NCI-H2081 treated with DMSO at 0.1 percent for 48 hours (cell line): ENCODE results near the gene SDR9C7.
"Not testable (repeated sequence)": the region's sequence is repeated elsewhere in the genome, so short reads cannot be mapped to it uniquely, and the experiment has no call there.

Experiments
- DNase-seq: peaks from one replicate; lab custom pipeline; 2025; lab: John Stamatoyannopoulos, UW

The SDR9C7 gene

DNA sequence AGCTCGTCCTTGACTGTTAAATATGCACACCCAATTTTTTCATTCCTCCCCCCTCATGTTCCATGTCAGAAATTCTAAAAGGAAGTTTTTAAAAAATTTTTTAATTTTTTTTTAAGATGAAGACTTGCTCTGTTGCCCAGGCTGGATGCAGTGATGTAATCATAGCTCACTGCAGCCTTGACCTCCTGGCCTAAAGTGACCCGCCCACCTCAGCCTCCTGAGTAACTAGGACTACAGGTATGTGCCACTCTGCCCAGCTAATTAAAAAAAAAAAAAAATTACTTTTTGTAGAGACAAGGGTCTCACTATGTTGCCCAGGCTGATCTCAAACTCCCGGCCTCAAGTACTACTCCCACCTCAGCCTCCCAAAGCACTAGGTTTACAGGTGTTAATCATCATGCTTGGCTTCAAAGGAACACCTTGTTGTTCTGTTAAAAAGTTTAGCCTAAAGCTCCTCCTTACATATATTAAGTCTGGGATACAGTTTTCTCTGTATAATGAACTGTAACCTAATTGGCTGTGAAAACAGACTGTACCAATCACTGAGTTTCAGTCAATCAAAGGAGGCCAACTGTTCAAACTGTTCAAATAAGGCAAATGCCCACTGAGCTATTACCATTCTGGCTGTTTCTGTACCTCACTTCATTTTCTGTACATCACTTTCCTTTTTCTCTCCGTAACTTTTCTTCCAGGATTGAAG, 17.8 kb downstream of the SDR9C7 start:
- no peak for DNase-seq

DNA sequence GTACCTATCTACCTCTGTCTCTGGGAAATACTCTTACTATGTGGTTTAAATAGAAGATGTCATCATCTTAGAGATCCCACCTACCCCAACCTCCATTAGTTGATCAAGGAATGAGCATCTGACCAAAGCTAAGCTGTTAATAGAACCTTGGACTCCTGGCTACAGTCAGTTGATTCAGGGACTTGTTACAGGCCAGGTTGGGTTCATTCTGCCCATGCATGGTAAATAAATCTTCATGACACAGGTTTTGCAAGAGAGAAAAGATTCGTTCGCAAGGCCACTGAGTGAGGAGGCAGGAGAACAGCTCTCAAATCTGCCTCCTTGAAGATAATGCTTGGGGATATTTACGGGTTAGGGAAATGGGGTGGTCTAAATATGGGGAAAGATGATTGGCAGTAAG, 19.5 kb downstream of the SDR9C7 start:
- no peak for DNase-seq

- no peak for DNase-seq
Measured at GRCh38 chr12:56914256-56914655, 20.0 kb downstream of the SDR9C7 start.

- not testable (repeated sequence) for DNase-seq
Measured at GRCh38 chr12:56909403-56909802, 24.8 kb downstream of the SDR9C7 start.

- DNase-seq: no peak
Measured at GRCh38 chr12:56908136-56908535, 26.1 kb downstream of the SDR9C7 start.

DNA sequence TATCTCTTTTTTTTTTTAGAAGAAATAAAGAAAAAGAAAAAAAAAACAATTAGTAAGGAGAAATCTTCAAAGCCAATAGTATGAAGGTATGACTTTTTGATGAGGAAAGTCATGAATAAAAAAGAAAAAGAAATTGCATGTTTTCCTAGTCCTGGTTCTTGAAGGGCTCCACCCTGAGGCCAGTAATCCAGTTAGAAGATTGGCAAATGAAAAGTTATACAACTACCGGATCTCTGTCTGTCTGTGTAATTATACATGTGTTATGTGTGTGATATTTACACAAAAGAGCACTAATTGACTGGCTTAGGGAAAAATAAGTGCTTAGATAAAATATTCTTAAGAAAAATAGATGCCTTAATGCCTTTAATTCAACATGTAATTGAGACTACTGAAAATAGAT, 28.4 kb downstream of the SDR9C7 start:
- DNase-seq: no peak

GRCh38 chr12:56903374-56903773, 30.8 kb downstream of the SDR9C7 start:
- DNase-seq: no peak

DNA sequence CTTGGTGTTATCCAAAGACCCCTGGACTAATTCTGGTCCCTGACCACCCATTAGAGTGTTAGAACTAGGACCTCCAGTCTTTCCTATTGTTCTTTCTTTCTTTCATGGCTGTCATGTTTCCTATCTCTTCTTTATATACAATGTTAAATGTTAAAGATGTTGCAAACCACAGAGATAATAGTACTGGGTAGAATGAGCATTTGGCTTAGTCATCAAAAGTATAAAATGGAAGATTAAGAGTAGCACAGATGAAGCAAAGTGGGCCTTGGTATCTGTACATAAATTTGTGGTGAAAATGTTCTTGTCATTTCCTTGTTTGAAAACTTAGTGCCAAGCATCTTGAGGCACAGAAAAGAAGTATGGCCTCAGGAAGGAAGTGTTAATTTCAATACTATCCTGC, 32.9 kb downstream of the SDR9C7 start:
- not testable (repeated sequence) for DNase-seq

- no peak for DNase-seq
Measured at GRCh38 chr12:56900583-56900982, 33.6 kb downstream of the SDR9C7 start.

DNA sequence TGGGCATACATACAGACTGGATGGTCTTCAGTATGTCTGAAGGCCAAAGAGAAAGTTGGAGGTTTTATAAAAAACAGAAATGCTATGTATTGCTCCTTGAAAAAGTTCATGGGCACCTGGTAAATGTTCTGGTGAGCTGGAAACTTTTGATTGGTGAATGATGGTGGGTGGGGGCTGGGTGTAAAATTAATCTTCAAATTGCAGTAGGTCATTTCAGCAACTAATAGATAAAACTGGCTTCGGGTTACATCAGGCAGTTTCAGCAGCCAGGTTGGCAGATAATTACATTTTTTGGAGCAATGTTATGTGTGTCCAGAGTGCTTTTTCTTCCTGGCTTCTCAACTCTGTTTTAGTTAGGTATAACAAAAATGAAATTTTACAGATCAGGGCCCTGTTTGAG, 35.3 kb downstream of the SDR9C7 start:
- no peak for DNase-seq

DNA sequence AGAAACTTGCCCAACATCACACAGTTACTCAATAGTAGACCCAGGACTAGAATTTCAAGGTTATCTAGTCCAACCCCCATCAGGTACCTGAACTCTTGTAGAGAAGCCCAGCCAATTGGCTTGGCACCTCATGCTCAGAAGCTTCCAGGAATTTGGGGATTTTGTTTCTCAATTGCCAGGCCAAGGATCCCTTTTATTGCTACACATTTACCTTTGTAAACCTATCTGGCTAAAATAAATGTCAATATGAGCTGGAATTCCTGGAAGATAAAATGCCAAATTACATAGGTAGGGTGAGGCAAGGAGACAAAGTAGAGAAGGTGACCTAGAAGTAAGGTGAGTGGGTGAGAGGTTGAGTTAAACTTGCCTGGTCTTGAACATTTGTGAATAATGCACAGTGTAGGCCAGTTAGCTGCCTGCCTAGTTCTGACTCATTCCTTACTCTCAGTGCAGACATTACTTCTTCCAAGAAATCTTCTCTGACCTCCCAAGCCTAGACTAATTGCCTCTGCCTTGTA, 36.3 kb downstream of the SDR9C7 start:
- no peak for DNase-seq

GRCh38 chr12:56896082-56896481, 38.1 kb downstream of the SDR9C7 start:
- DNase-seq: no peak

- no peak for DNase-seq
Measured at GRCh38 chr12:56894698-56895368, 39.4 kb downstream of the SDR9C7 start.

DNA sequence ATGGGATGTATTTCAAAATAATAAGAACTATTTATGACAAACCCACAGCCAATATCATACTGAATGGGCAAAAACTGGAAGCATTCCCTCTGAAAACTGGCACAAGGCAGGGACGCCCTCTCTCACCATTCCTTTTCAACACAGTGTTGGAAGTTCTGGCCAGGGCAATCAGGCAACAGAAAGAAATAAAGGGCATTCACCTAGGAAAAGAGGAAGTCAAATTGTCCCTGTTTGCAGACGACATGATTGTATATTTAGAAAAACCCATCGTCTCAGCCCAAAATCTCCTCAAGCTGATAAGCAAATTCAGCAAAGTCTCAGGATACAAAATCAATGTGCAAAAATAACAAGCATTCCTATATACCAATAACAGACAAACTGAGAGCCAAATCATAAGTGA, 42.3 kb downstream of the SDR9C7 start:
- DNase-seq: not testable (repeated sequence)

GRCh38 chr12:56886319-56886718, 47.9 kb downstream of the SDR9C7 start:
- no peak for DNase-seq

- DNase-seq: no peak
Measured at GRCh38 chr12:56885316-56885715, 48.9 kb downstream of the SDR9C7 start.

- no peak for DNase-seq
Measured at GRCh38 chr12:56884421-56884820, 49.8 kb downstream of the SDR9C7 start.

GRCh38 chr12:56882407-56882806, 51.8 kb downstream of the SDR9C7 start:
- DNase-seq: not testable (repeated sequence)

GRCh38 chr12:56880125-56880992, 53.8 kb downstream of the SDR9C7 start:
- no peak for DNase-seq

- DNase-seq: not testable (repeated sequence)
Measured at GRCh38 chr12:56879240-56880124, 54.7 kb downstream of the SDR9C7 start.

DNA sequence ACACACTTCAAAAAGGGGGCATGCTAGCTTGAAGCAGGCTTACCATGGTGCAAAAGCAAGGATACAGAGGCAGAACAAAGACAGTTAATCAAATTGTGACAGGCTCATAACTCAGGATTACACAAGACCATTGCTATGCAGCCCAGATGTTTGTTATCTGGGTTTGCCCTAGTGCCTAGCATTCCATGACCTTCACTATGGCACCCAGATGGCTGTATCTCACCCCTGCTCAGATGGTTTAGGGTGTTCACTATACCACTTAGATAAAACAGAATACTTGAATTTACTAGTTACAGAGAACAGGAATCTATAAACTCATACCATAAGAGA, 56.2 kb downstream of the SDR9C7 start:
- DNase-seq: no peak
